A549 (cell line): ENCODE results near the gene POLR2L. TPM values are rescaled to one million over a fixed set of nuclear protein-coding genes. Genes with fewer than 3 reads are reported as not detected.

Source experiments
- BCL3 ChIP-seq: fragments of >200 bp; sonication (Bioruptor Twin); formaldehyde crosslinking; IDR thresholded peaks from 3 replicates; pipeline ENCODE4 v1.6.1; 2016
- BHLHE40 ChIP-seq: IDR thresholded peaks from 2 replicates; pipeline ENCODE4 v1.6.1; 2012; ENCODE audit warnings: low read depth, low read length, inconsistent platforms
- CEBPB ChIP-seq, 2 experiments: fragments of >200 bp in 1 of 2; sonication (Bioruptor Twin) in 1 of 2; formaldehyde crosslinking in 1 of 2; IDR thresholded peaks; 2 replicates each; pipeline ENCODE4 v1.6.1; 2012 to 2016
- CHD2 ChIP-seq: fragments of 150-350 bp; IDR thresholded peaks from 2 replicates; pipeline ENCODE4 v1.6.1; 2014; ENCODE audit warnings: low read length; ENCODE audit not compliant: partially characterized antibody
- CTCF ChIP-seq: fragments of >200 bp; sonication (Bioruptor Twin); formaldehyde crosslinking; IDR thresholded peaks from 3 replicates; pipeline ENCODE4 v1.5.1; 2016
- EHF ChIP-seq: fragments of 250-450 bp; sonication (Bioruptor Pico); IDR thresholded peaks from 2 replicates; pipeline ENCODE4 v1.5.0; 2020; ENCODE audit warnings: mild to moderate bottlenecking
- EHMT2 ChIP-seq: fragments of 200-600 bp; sonication (generic); IDR thresholded peaks from 2 replicates; pipeline ENCODE4 v1.6.1; 2016; ENCODE audit warnings: antibody characterized with exemption, low read depth, mild to moderate bottlenecking, moderate library complexity
- ELK1 ChIP-seq: fragments of 150-350 bp; IDR thresholded peaks from 2 replicates; pipeline ENCODE4 v1.6.1; 2014; ENCODE audit warnings: low read depth, mild to moderate bottlenecking, low read length
- EP300 ChIP-seq, 2 experiments: fragments of >200 bp; sonication (Bioruptor Twin); formaldehyde crosslinking; IDR thresholded peaks; 2 replicates in 1 of 2; 3 replicates in 1 of 2; pipeline ENCODE4 v1.6.1; 2016 to 2017
- FOSB ChIP-seq: fragments of 250-450 bp; sonication (Bioruptor Pico); IDR thresholded peaks from 2 replicates; pipeline ENCODE4 v1.5.0; 2020; ENCODE audit warnings: mild to moderate bottlenecking, moderate library complexity
- FOXS1 ChIP-seq: fragments of 250-450 bp; sonication (Bioruptor Pico); IDR thresholded peaks from 2 replicates; pipeline ENCODE4 v1.5.0; 2020; ENCODE audit warnings: mild to moderate bottlenecking, moderate library complexity
- GATA3 ChIP-seq: IDR thresholded peaks from 2 replicates; pipeline ENCODE4 v1.6.1; 2012; ENCODE audit warnings: borderline replicate concordance
- HES2 ChIP-seq: fragments of >200 bp; sonication (Bioruptor Twin); formaldehyde crosslinking; IDR thresholded peaks from 2 replicates; pipeline ENCODE4 v1.6.1; 2016
- HOXB13 ChIP-seq: fragments of 250-450 bp; sonication (Bioruptor Pico); IDR thresholded peaks from 2 replicates; pipeline ENCODE4 v1.5.0; 2020; ENCODE audit warnings: low read depth, mild to moderate bottlenecking, moderate library complexity
- JUN ChIP-seq, 2 experiments: fragments of >200 bp; sonication (Bioruptor Twin); formaldehyde crosslinking; IDR thresholded peaks; 2 replicates in 1 of 2; 3 replicates in 1 of 2; pipeline ENCODE4 v1.6.1; 2016 to 2017
- KDM1A ChIP-seq: fragments of 200-600 bp; sonication (generic); IDR thresholded peaks from 2 replicates; pipeline ENCODE4 v1.6.1; 2016; ENCODE audit warnings: low read depth, mild to moderate bottlenecking
- MAFK ChIP-seq: fragments of 450-650 bp; IDR thresholded peaks from 2 replicates; pipeline ENCODE4 v1.6.1; 2014; ENCODE audit not compliant: partially characterized antibody
- MAZ ChIP-seq: fragments of 150-350 bp; IDR thresholded peaks from 2 replicates; pipeline ENCODE4 v1.6.1; 2014; ENCODE audit warnings: antibody characterized with exemption, low read depth, low read length, borderline replicate concordance
- NFE2L2 ChIP-seq: fragments of 150-350 bp; conservative IDR thresholded peaks from 2 replicates; pipeline ENCODE4 v1.6.1; 2014; ENCODE audit warnings: low read length
- NR3C1 ChIP-seq: fragments of >200 bp; sonication (Bioruptor Twin); formaldehyde crosslinking; IDR thresholded peaks from 3 replicates; pipeline ENCODE4 v1.6.1; 2017
- POLR2AphosphoS2 ChIP-seq: conservative IDR thresholded peaks from 2 replicates; pipeline ENCODE4 v1.6.1; 2012; ENCODE audit warnings: low read length, improper control_type of control experiment, inconsistent platforms
- RARB ChIP-seq: fragments of 250-450 bp; sonication (Bioruptor Pico); IDR thresholded peaks from 2 replicates; pipeline ENCODE4 v1.8.0; 2021; ENCODE audit warnings: mild to moderate bottlenecking, moderate library complexity
- RCOR1 ChIP-seq: fragments of 150-350 bp; IDR thresholded peaks from 2 replicates; pipeline ENCODE4 v1.6.1; 2014; ENCODE audit warnings: antibody characterized with exemption, low read length, low read depth
- SMC3 ChIP-seq: fragments of >200 bp; sonication (Bioruptor Twin); formaldehyde crosslinking; IDR thresholded peaks from 3 replicates; pipeline ENCODE4 v1.6.1; 2018; ENCODE audit warnings: inconsistent platforms
- TFCP2L1 ChIP-seq: fragments of 250-450 bp; sonication (Bioruptor Pico); IDR thresholded peaks from 2 replicates; pipeline ENCODE4 v1.5.0; 2021; ENCODE audit warnings: mild to moderate bottlenecking
- ZFP36 ChIP-seq: fragments of 450-650 bp; IDR thresholded peaks from 2 replicates; pipeline ENCODE4 v1.6.1; 2014; ENCODE audit warnings: borderline replicate concordance; ENCODE audit not compliant: partially characterized antibody
- ZNF302 ChIP-seq: fragments of 250-450 bp; sonication (Bioruptor Pico); IDR thresholded peaks from 2 replicates; pipeline ENCODE4 v1.9.0; 2021; ENCODE audit warnings: inconsistent platforms, mild to moderate bottlenecking, moderate library complexity
- polyA plus RNA-seq, 4 experiments: library from polyadenylated mRNA; depleted of rRNA in 3 of 4; stranded (reverse); fragments of >200 nt; fragmentation: RNase III in 1 of 4; extraction: RNeasy Plus Mini Kit Qiagen cat#74134 plus additional on column Dnase treatment in 1 of 4; gene quantifications; 2 replicates in 3 of 4; 3 replicates in 1 of 4; pipeline ENCODE4 v1.2.3, GENCODE V29; 2011 to 2017
- TF ChIP-seq, protein P1 (sequence below): fragments of 250-450 bp; sonication (Bioruptor Pico); IDR thresholded peaks from 2 replicates; pipeline ENCODE4 v1.5.0; 2021; ENCODE audit warnings: mild to moderate bottlenecking, moderate library complexity, borderline replicate concordance
- TF ChIP-seq, protein P2 (sequence below): fragments of 250-450 bp; sonication (Bioruptor Pico); IDR thresholded peaks from 2 replicates; pipeline ENCODE4 v1.5.0; 2020; ENCODE audit warnings: low read depth, mild to moderate bottlenecking, moderate library complexity
- TF ChIP-seq, protein P3 (sequence below): IDR thresholded peaks from 2 replicates; pipeline ENCODE4 v1.6.1; 2012; ENCODE audit warnings: low read depth, borderline replicate concordance

The POLR2L gene
- polyA plus RNA-seq, 2 of the 4 experiments (the other 2 are of a cell fraction), result 140 to 773 TPM

- TF ChIP-seq CTCF, result no peak
- TF ChIP-seq, protein P1, sequence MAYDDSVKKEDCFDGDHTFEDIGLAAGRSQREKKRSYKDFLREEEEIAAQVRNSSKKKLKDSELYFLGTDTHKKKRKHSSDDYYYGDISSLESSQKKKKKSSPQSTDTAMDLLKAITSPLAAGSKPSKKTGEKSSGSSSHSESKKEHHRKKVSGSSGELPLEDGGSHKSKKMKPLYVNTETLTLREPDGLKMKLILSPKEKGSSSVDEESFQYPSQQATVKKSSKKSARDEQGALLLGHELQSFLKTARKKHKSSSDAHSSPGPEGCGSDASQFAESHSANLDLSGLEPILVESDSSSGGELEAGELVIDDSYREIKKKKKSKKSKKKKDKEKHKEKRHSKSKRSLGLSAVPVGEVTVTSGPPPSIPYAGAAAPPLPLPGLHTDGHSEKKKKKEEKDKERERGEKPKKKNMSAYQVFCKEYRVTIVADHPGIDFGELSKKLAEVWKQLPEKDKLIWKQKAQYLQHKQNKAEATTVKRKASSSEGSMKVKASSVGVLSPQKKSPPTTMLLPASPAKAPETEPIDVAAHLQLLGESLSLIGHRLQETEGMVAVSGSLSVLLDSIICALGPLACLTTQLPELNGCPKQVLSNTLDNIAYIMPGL, result no peak
- no peak for TF ChIP-seq NR3C1
- TF ChIP-seq NFE2L2, result no peak
- TF ChIP-seq MAZ, result no peak
- peak; percentile 79 for TF ChIP-seq BCL3
- TF ChIP-seq RARB (CRISPR knock-in tag), result no peak
- no peak for TF ChIP-seq EHF (CRISPR knock-in tag)
- TF ChIP-seq EHMT2, result no peak
- no peak for TF ChIP-seq RCOR1
- TF ChIP-seq, protein P2, sequence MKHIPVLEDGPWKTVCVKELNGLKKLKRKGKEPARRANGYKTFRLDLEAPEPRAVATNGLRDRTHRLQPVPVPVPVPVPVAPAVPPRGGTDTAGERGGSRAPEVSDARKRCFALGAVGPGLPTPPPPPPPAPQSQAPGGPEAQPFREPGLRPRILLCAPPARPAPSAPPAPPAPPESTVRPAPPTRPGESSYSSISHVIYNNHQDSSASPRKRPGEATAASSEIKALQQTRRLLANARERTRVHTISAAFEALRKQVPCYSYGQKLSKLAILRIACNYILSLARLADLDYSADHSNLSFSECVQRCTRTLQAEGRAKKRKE (CRISPR knock-in tag), result no peak
- no peak for TF ChIP-seq FOSB (CRISPR knock-in tag)
- TF ChIP-seq FOXS1 (CRISPR knock-in tag), result no peak
- no peak for TF ChIP-seq EP300 (IDR thresholded peaks at IDR 0.05)
- TF ChIP-seq TFCP2L1 (CRISPR knock-in tag), result no peak
- no peak for TF ChIP-seq CHD2
- peak; percentile 67 to 79; a peak in 4 of 5 replicates for TF ChIP-seq JUN (IDR thresholded peaks at IDR 0.05)
- no peak for TF ChIP-seq BHLHE40
- TF ChIP-seq KDM1A, result no peak
- TF ChIP-seq SMC3, result no peak
- TF ChIP-seq MAFK, result no peak
- no peak for TF ChIP-seq CEBPB (IDR thresholded peaks at IDR 0.05)
- no peak for TF ChIP-seq ELK1
- peak; percentile 27; the same call in 1 of the 2 replicates for TF ChIP-seq GATA3
- TF ChIP-seq ZNF302, result no peak
- no peak for TF ChIP-seq HES2
- no peak for TF ChIP-seq POLR2AphosphoS2
- no peak for TF ChIP-seq ZFP36
- TF ChIP-seq, protein P3, sequence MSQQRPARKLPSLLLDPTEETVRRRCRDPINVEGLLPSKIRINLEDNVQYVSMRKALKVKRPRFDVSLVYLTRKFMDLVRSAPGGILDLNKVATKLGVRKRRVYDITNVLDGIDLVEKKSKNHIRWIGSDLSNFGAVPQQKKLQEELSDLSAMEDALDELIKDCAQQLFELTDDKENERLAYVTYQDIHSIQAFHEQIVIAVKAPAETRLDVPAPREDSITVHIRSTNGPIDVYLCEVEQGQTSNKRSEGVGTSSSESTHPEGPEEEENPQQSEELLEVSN, result 0 out of 2 replicates have a peak, but pooled peaks have one; percentile 35
- no peak for TF ChIP-seq HOXB13
These were observed 23.0 kb downstream of the POLR2L start (continued) for GRCh38 chr11:819129-819931.
